Neural progenitor cell (in vitro differentiated cells): ENCODE measurements around the gene DRD1.

Experiments
- CTCF ChIP-seq: fragments of 200-600 bp; sonication (generic); IDR thresholded peaks from 2 replicates; pipeline ENCODE4 v1.5.1; 2017; ENCODE audit warnings: antibody characterized with exemption, mild to moderate bottlenecking
- EZH2 ChIP-seq: fragments of 200-600 bp; sonication (generic); IDR thresholded peaks from 2 replicates; pipeline ENCODE4 v1.6.1; 2017; ENCODE audit warnings: antibody characterized with exemption, mild to moderate bottlenecking, moderate library complexity

GRCh38 chr5:175417384-175417783, 26.6 kb downstream of the DRD1 start:
- TF ChIP-seq CTCF = no peak
- TF ChIP-seq EZH2 = no peak
